HEK293T (cell line): ENCODE measurements around the gene SPEN.

ENCODE experiments used
- CTCF ChIA-PET: fragments of 350-600 bp; formaldehyde crosslinking; extraction: SDS; loops from one replicate; lab custom pipeline; 2021; ENCODE audit warnings: antibody characterized with exemption, inconsistent platforms; lab: Yijun Ruan, JAX
- POLR2A ChIA-PET: fragments of 350-600 bp; formaldehyde crosslinking; extraction: SDS; loops from one replicate; lab custom pipeline; 2020; ENCODE audit warnings: antibody characterized with exemption, inconsistent platforms; lab: Yijun Ruan, JAX
- DNase-seq: peaks from one replicate; pipeline ENCODE4 v3.0.0; 2012; ENCODE audit warnings: mixed read lengths; ENCODE audit errors: extremely low spot score
- ARNT ChIP-seq: fragments of 450-650 bp; IDR thresholded peaks from 2 replicates; pipeline ENCODE4 v1.6.1; 2017; ENCODE audit warnings: mild to moderate bottlenecking
- BHLHE40 ChIP-seq: fragments of 450-650 bp; IDR thresholded peaks from 2 replicates; pipeline ENCODE4 v1.6.1; 2016; ENCODE audit warnings: mild to moderate bottlenecking, moderate library complexity, borderline replicate concordance
- CTBP1 ChIP-seq: fragments of 450-650 bp; IDR thresholded peaks from 2 replicates; pipeline ENCODE4 v1.6.1; 2016; ENCODE audit warnings: borderline replicate concordance
- ELF4 ChIP-seq: fragments of 450-650 bp; IDR thresholded peaks from 2 replicates; pipeline ENCODE4 v1.6.1; 2017; ENCODE audit warnings: antibody characterized with exemption
- FOXA1 ChIP-seq: fragments of 450-650 bp; IDR thresholded peaks from 2 replicates; pipeline ENCODE4 v1.6.1; 2016; ENCODE audit warnings: mild to moderate bottlenecking
- FOXK2 ChIP-seq: fragments of 450-650 bp; IDR thresholded peaks from 2 replicates; pipeline ENCODE4 v1.6.1; 2016; ENCODE audit warnings: mild to moderate bottlenecking
- FOXM1 ChIP-seq: fragments of 450-650 bp; IDR thresholded peaks from 2 replicates; pipeline ENCODE4 v1.6.1; 2017; ENCODE audit warnings: mild to moderate bottlenecking, borderline replicate concordance
- HDGF ChIP-seq: fragments of 450-650 bp; IDR thresholded peaks from 2 replicates; pipeline ENCODE4 v1.6.1; 2017; ENCODE audit warnings: antibody characterized with exemption, borderline replicate concordance
- L3MBTL2 ChIP-seq: fragments of 450-650 bp; conservative IDR thresholded peaks from 2 replicates; pipeline ENCODE4 v1.6.1; 2016; ENCODE audit warnings: mild to moderate bottlenecking
- LEF1 ChIP-seq: fragments of 450-650 bp; IDR thresholded peaks from 2 replicates; pipeline ENCODE4 v1.6.1; 2017; ENCODE audit warnings: mild to moderate bottlenecking, borderline replicate concordance
- NFRKB ChIP-seq: fragments of 450-650 bp; IDR thresholded peaks from 2 replicates; pipeline ENCODE4 v1.6.1; 2016; ENCODE audit warnings: mild to moderate bottlenecking, moderate library complexity
- SP1 ChIP-seq: fragments of 450-650 bp; IDR thresholded peaks from 2 replicates; pipeline ENCODE4 v1.6.1; 2017
- SUZ12 ChIP-seq: fragments of 450-650 bp; IDR thresholded peaks from 2 replicates; pipeline ENCODE4 v1.6.1; 2016; ENCODE audit warnings: mild to moderate bottlenecking
- TARDBP ChIP-seq: fragments of 450-650 bp; IDR thresholded peaks from 2 replicates; pipeline ENCODE4 v1.6.1; 2016
- ZNF384 ChIP-seq: fragments of 450-650 bp; IDR thresholded peaks from 2 replicates; pipeline ENCODE4 v1.6.1; 2016
- TF ChIP-seq, protein P1 (sequence below): fragments of 450-650 bp; IDR thresholded peaks from 2 replicates; pipeline ENCODE4 v1.6.1; 2016

The SPEN gene

DNA sequence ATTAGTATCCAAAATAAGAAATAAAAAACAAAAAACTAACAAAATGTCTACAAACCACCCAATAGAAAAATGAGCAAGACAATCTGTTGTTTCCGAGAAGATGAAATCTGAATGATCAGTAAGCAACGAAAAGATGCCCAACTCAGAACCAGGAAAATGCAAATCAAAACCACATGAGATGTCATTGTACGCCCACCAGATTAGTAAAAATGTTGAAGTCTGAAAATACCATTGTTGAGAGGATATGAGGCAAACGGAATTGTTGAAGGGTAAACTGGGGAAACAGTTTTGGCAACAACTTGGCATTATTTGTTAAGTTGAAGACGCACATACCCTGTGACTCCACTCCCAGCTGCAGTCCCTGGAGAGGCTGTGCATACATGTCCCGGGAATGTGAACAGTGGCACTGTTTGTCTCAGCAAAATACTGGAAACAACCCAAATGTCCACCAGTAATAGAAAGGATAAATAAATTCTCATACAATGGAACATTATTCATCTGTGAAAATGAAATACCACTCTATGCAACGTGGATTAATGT, 117.8 kb downstream of the SPEN start:
- TF ChIP-seq, protein P1, sequence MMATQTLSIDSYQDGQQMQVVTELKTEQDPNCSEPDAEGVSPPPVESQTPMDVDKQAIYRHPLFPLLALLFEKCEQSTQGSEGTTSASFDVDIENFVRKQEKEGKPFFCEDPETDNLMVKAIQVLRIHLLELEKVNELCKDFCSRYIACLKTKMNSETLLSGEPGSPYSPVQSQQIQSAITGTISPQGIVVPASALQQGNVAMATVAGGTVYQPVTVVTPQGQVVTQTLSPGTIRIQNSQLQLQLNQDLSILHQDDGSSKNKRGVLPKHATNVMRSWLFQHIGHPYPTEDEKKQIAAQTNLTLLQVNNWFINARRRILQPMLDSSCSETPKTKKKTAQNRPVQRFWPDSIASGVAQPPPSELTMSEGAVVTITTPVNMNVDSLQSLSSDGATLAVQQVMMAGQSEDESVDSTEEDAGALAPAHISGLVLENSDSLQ = no peak
- no peak for TF ChIP-seq ZNF384
- TF ChIP-seq CTBP1 = no peak
- TF ChIP-seq HDGF = no peak
- TF ChIP-seq LEF1 = no peak
- no peak for TF ChIP-seq SUZ12
- no peak for TF ChIP-seq NFRKB
- TF ChIP-seq ARNT = no peak
- TF ChIP-seq SP1 = no peak
- TF ChIP-seq FOXM1 = no peak
- no peak for TF ChIP-seq ELF4
- no peak for TF ChIP-seq BHLHE40
- no peak for TF ChIP-seq L3MBTL2
- no peak for TF ChIP-seq TARDBP
- TF ChIP-seq FOXA1 = no peak
- no peak for TF ChIP-seq FOXK2
- no peak for DNase-seq
- CTCF ChIA-PET = interaction anchor here (0.6 kb wide), 1 partner anchor 656 kb away, joined by 6 read pairs; no protein-coding TSS in a partner anchor
- POLR2A ChIA-PET = interaction anchor here (2.3 kb wide), 1 partner anchor 11 kb away, joined by 8 read pairs; the partner anchor contains the start of gene ZBTB17

DNA sequence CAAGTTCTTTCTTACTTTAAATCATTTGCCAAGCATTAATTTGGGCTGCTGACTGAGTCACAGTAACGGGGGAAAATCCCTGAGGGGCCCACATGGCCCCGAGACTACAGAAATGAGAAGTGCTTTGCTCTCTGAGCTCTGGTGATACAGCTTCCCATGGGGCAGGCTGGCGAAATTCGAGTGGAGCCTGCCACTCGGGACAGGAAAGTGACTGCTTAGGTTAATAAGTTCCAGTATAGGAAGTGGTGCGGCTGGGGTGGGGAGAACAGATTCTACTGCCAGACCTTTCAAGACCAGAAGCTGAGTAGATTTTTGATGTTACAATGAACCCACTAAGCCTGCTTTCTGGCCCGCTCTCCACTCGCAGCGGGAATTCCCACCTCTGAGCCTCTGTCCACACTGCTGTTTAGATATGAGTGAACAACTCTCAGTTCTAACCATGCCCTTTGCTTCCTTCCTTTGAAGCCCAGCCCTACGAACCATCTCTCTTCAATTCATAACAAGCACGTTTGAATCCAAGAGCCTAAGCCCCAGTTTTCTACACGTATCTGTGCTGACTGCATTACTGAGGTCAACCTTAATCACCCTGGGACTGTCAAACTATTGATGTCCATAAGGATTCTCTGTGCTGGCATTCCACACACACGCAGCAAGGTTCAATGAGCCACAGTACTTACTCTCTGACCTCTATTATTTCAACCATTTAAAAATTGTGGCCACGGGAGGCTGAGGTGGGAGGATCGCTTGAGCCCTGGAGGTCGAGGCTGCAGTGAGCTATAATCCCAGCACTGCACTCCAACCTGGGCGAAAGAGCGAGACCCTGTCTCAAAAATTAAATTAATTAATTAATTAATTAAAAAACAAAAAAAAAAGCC, 118.8 kb downstream of the SPEN start:
- POLR2A ChIA-PET = interaction anchor here (2.3 kb wide), 1 partner anchor 10 kb away, joined by 8 read pairs; the partner anchor contains the start of gene ZBTB17

DNA sequence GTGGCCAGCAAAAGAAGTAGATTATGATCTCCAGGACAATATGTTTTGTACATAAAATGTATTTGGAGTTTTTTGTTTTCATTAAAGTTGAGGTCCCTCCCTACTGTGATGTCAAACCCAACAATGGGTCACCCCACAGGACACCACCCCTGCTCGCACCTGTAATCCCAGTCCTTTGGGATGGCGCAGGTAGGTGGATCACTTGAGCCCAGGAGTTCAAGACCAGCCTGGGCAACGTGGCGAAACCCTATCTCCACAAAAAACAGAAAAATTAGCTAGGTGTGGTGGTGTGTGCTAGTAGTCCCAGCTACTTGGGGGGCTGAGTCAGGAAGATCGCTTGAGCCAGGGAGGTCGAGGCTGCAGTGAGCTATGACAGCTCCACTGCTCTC, 119.4 kb downstream of the SPEN start:
- ChIA-PET CTCF (no interaction called here), POLR2A (interaction anchor here (2.3 kb wide), 1 partner anchor 9 kb away, joined by 8 read pairs; the partner anchor contains the start of gene ZBTB17)
- TF ChIP-seq L3MBTL2 (no peak), FOXK2 (no peak), ZNF384 (no peak), SP1 (no peak), CTBP1 (no peak), NFRKB (no peak), SUZ12 (no peak), ARNT (no peak), TARDBP (no peak), FOXM1 (no peak)

More for the DNA sequence above, 118.8 kb downstream of the SPEN start:
- CTCF ChIA-PET = no interaction called here
- TF ChIP-seq BHLHE40 = no peak
- no peak for TF ChIP-seq ZNF384
- TF ChIP-seq FOXK2 = no peak
- TF ChIP-seq SP1 = no peak
- no peak for TF ChIP-seq ELF4
- no peak for TF ChIP-seq ARNT
- TF ChIP-seq HDGF = no peak
- TF ChIP-seq L3MBTL2 = no peak
- no peak for TF ChIP-seq NFRKB
- DNase-seq = no peak

DNA sequence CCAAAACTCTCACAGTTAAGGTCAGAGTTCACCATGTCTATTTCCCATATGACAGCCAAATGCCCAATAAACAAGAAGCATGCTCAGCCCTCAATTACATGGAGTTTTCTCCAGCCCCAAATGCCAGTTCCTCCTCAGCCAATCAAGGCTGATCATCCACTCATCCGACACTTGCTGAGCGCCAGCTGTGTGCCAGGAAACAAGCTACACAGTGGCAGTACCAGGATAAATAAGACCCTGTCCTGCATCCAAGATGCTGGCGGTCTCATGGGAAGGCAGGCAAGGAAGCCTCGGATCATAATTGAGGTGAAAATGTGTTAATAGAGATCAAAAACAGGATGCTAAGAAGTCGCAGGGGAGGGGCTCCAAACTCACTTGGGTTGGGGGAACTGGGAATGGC, 120.7 kb downstream of the SPEN start:
- DNase-seq = no peak
- ChIA-PET CTCF (no interaction called here), POLR2A (no interaction called here)
- no peak for TF ChIP-seq ARNT

More for the DNA sequence above, 119.4 kb downstream of the SPEN start:
- DNase-seq = no peak

DNA sequence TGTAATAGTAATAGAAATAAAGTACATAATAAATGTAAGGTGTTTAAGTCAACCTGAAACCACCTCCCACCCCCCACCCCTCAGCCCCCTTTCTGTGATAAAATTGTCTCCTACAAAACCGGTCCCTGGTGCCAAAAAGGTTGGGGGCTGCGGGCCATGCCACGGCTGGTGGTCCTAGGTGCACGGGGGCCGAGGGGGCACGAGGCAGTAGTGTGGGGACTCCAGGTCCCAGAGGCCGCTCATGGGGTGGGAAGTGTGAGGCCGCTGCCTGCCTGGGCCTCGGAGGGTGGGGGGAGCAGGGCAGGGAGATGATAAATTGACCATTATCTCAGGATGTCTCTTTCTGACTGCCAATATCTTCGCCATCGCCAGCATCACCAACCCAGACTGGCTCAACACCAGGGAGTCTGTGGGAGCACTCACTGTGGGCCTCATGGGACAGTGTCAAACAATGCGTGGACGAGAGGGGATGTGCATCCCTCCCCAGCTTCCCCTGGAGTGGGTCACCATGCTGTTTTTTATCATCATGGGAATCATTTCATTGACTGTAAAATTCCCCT, 121.9 kb downstream of the SPEN start:
- no peak for DNase-seq
- TF ChIP-seq SUZ12 = no peak
- TF ChIP-seq FOXA1 = no peak
- TF ChIP-seq CTBP1 = no peak
- no peak for TF ChIP-seq BHLHE40
- no peak for TF ChIP-seq FOXK2
- TF ChIP-seq ARNT = no peak
- no peak for TF ChIP-seq SP1
- TF ChIP-seq L3MBTL2 = no peak
- no peak for TF ChIP-seq HDGF
- ChIA-PET POLR2A (no interaction called here), CTCF (no interaction called here)

DNA sequence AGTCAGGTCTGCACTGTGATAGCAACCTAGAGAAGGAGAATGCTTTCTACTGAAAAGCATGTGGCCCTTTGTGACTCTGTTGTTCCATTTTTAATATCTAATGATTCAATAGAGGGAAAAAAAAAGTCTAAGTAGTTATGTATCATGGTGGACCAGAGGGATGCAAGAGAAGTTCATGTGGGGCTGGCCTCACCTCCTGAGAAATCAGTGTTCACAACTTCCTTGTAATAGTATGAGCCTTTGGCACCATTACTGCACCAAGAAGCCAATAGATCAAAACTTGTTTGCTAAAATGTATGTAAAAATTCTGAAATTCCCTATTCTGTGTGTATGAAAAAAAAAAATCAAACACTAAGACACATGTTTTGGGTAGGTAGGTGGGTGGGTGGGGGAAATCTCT, 123.4 kb downstream of the SPEN start:
- no peak for DNase-seq
- ChIA-PET POLR2A (no interaction called here), CTCF (no interaction called here)
- TF ChIP-seq, protein P1 = no peak
- TF ChIP-seq L3MBTL2 (no peak), BHLHE40 (no peak), FOXA1 (no peak), SP1 (no peak), FOXM1 (no peak), SUZ12 (no peak), NFRKB (no peak)
